Measurements from ENCODE around the gene RPL7L1.
"Not testable (repeated sequence)": the region's sequence is repeated elsewhere in the genome, so short reads cannot be mapped to it uniquely, and the experiment has no call there.

Gene RPL7L1

DNA sequence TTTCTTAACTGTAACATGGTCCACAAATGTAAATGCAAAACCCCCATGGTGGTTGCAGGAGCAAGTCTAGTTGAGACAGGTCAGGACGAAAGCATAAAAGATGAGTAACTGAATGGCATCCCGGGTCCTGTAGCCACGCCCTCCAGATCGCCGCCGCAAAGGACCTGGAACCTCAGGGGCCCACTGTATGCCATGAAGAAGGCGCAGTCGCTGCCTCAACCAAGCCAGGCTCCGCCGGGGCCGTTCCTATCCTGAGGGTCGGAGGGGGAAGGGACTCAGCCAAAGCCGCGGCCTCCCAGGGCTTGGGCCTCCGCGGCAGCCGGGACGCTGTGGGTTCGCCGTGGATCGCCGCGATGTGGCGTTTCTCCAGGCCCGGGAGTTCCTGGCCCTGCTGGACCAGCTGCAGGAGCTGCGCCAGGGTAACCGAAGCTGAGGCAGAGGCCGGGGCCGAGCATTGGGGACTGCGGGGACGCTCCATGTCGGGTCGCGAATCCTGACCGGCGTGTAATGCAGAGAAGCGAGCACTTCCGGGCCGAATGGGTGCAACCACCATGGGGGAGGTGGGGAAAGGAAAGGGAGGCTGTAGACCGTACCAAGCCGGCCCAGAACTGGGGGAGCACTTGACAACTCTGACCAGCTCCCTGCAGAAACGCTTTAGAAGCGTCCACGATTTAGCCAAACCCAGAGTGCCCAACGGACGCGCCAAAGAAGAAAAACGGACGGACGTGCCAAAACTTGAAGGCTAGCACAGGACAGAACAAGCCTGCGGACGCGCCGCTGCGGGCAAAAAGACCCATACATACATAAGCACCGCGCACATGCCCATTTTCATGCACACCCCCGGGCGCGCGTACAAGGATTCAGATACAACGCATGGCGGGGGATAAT lies 11.1 kb downstream of the RPL7L1 start:
- in situ Hi-C loops (cut with MboI; ENCODE audit: low sequenced_read_pairs): no loop called here

DNA sequence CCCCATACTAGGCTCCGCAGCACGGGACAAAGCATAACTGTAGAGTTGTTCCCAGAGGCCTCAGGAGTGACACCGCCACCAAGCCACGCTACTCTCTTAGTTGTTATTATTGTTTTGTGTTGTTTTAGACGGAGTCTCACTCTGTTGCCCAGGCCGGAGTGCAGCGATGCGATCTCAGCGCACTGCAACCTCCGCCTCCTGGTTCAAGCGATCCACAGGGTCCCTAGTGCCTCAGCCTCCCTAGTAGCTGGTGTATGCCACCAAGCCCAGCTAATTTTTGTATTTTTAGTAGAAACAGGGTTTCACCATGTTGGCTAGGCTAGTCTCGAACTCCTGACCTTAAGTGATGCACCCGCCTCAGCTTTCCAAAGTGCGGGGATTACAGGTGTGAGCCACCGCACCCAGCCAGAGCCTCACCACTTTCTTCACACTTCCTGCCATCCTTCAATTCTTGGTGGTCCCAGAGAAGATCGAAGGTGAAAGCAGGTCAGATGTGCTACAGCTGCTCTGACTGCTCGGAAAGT lies 11.8 kb downstream of the RPL7L1 start:
- in situ Hi-C loops (cut with MboI; ENCODE audit: low sequenced_read_pairs): no loop called here

GRCh38 chr6:42894041-42894828 lies 14.8 kb downstream of the RPL7L1 start:
- in situ Hi-C loops (cut with MboI; ENCODE audit: low sequenced_read_pairs): not testable (repeated sequence)

DNA sequence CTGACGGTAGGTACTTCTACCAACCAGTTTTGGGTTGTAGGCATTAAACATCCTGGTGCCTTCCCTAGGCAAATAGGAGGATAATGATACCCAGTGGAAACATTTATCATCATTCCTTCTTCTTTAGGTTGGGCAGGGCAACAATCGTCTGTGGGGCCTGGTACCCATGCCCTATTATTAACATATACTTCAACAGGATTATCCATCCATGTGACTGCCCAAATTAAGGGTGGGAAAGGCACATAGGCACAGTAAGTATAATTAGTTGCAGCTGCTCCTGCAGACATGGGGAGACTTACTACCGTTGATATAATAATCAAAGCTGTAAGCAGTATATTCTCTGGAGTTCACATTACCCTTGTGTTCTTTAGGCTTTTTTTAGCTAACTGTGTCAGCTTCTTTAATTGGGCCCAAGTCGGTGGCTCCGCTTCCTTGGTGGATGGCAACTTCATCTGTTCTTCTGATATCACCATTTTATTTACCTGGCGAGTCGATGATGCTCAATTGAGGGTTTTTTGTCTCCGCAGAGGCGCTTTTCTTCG lies 16.8 kb downstream of the RPL7L1 start:
- in situ Hi-C loops (cut with MboI; ENCODE audit: low sequenced_read_pairs): no loop called here

- in situ Hi-C loops (cut with MboI; ENCODE audit: low sequenced_read_pairs): no loop called here
Measured at GRCh38 chr6:42898891-42899361, 19.5 kb downstream of the RPL7L1 start.

DNA sequence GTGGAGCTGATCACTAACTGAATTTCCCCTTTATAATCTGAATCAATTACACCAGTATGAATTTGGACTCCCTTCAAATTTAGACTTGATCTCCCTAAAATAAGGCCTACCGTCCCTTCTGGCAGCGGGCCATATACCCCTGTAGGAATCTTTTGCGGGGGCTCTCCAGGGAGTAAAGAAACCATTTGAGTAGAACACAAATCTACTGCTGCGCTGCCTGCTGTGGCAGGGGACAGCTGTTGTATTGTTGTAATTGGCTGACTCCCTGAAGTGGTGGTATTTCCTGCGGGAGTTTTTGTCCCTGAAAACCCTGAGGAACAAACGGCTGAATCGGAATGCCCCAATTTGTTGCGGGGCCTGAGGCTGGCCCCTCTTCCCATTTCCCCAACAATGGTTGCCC lies 20.5 kb downstream of the RPL7L1 start:
- in situ Hi-C loops (cut with MboI; ENCODE audit: low sequenced_read_pairs): no loop called here

GRCh38 chr6:42901538-42901957 lies 22.1 kb downstream of the RPL7L1 start:
- in situ Hi-C loops (cut with MboI; ENCODE audit: low sequenced_read_pairs): no loop called here

DNA sequence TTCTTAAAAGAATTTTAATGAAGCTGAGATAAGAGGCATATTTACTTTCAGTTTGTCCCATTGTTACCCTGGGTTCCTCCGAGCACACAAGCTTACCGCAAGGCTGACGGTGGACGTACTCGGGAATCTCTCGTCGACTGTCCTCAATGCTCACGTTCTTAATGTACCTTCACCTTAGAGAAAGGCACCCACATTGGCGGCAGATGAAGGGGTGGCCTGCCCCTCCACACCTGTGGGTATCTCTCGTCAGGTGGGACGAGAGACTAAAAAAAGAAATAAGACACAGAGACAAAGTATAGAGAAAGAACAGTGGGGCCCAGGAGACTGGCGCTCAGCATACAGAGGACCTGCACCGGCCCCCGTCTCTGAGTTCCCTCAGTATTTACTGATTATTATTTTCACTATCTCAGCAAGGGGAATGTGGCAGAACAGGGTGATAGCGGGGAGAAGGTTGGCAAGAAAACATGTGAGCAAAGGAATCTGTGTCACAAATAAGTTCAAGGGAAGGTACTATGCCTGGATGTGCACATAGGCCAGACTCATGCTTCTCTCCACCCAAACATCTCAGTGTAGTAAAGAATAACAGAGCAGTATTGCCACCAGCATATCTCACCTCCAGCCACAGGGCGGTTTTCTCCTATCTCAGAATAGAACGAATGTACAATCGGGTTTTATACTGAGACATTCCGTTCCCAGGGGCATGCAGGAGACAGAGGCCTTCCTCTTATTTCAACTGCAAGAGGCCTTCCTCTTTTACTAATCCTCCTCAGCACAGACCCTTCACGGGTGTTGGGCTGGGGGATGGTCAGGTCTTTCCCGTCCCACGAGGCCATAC lies 23.2 kb downstream of the RPL7L1 start:
- in situ Hi-C loops (cut with MboI; ENCODE audit: low sequenced_read_pairs): not testable (repeated sequence)

DNA sequence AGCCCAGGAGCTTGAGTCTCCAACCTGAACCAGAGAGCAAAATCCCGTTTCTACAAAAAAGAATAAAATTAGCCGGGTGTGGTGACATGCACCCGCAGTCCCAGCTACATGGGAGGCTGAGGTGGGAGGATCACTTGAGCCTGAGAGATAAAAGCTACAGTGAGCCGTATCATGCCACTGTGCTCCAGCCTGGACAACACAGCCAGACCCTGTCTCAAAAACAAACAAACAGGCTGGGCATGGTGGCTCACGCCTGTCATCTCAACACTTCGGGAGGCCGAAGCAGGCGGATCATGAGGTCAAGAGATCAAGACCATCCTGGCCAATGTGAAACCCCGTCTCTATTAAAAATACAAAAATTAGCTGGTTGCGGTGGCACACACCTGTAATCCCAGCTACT lies 25.1 kb downstream of the RPL7L1 start:
- in situ Hi-C loops (cut with MboI; ENCODE audit: low sequenced_read_pairs): no loop called here

DNA sequence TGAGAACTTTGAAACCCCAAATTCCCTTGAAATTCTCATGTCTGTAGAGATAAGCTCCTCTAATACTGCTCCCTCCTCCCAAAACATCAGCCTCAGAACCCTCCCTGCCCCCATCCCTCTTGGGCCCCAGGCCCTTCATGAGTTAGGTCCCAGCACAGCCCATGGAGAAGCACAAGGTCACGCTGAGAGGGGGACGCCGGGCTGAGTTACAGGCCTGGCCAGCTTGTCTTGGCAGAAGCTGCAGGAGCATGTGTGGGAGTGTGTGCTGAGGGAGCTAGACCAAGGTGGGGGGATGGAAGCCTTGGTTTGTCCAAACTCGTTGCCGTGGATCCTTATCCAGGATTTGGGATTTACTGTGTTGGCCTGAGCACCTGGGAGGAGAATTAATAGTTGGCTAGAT lies 27.9 kb downstream of the RPL7L1 start:
- in situ Hi-C loops (cut with MboI; ENCODE audit: low sequenced_read_pairs): no loop called here

- in situ Hi-C loops (cut with MboI; ENCODE audit: low sequenced_read_pairs): no loop called here
Measured at GRCh38 chr6:42909835-42910234, 30.4 kb downstream of the RPL7L1 start.

GRCh38 chr6:42911171-42912021 lies 32.0 kb downstream of the RPL7L1 start:
- in situ Hi-C loops (cut with MboI; ENCODE audit: low sequenced_read_pairs): no loop called here

DNA sequence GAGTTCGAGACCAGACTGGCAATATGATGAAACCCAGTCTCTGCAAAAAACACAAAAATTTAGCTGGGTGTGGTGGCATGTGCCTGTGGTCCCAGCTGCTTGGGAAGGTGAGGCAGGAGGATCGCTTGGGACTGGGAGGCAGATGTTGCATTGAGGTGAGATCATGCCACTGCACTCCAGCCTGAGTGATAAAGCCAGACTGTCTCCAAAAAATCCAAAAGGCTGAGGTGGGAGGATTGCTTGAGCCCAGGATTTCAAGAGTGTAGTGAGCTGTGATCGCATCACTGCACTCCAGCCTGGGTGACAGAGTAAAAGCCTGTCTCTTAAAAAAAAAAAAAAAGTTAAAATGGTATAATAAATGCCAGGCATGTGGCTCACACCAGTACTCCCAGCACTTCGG lies 35.1 kb downstream of the RPL7L1 start:
- in situ Hi-C loops (cut with MboI; ENCODE audit: low sequenced_read_pairs): no loop called here

DNA sequence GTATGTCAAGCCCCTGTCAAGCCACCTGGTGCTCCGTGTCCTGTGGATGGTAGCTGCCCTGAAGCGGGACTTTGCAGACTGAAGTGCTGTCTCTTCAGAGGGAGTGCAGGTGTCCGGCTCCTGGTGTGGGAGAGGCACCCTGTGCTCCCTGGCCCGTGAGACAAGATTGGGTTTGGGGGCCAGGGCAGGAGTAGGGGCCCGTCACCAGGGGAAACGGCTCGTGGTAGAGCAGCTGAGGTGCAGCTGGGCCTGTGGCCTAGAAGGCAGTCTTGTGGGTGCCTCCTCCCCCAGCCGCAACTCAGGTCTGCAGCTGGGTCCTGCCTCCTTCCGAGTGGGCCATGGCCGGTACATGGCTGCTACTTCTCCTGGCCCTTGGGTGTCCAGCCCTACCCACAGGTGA lies 36.3 kb downstream of the RPL7L1 start, which contains the start of gene PTCRA:
Gene PTCRA, plus strand, starts transcription at position 322 of the 400 bp plus-strand sequence. Its CDS starts 17 bp downstream, at position 339.
- in situ Hi-C loops (cut with MboI; ENCODE audit: low sequenced_read_pairs): no loop called here

DNA sequence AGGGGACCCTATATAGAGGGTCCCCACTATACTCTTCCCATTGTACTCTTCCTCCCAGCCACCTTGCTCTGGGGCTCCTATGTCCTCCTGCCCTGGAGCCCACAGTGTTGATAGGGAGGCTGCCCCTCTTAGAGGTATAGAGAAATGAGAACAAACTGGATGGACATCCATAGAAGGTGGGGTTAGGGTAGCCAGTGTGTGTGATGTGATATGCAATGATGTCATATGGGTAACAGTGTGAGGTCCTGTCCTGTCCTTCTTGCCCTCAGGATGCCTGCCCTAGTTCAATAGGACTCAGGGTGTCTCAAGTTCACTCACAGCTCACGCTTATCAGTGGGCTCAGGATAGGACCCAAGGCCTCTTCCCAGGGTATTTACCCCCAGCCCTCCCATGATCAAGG lies 36.9 kb downstream of the RPL7L1 start:
- in situ Hi-C loops (cut with MboI; ENCODE audit: low sequenced_read_pairs): no loop called here

DNA sequence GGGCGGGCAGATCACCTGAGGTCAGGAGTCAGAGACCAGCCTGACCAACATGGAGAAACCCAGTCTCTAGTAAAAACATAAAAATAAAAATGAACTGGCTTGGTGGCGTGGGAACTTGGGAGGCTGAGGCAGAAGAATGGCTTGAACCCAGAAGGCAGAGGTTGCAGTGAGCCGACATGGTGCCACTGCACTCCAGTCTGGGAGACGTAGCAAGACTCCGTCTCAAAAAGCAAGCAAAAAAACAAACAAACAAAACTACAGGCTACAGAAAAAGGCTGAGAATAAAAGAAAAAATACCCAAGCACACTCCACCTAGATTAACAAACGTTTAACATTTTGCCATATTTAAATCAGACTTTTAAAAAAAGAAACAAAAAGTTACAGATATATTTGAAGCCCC lies 42.4 kb downstream of the RPL7L1 start:
- in situ Hi-C loops (cut with MboI; ENCODE audit: low sequenced_read_pairs): no loop called here

- in situ Hi-C loops (cut with MboI; ENCODE audit: low sequenced_read_pairs): no loop called here
Measured at GRCh38 chr6:42923666-42924065, 44.2 kb downstream of the RPL7L1 start.

DNA sequence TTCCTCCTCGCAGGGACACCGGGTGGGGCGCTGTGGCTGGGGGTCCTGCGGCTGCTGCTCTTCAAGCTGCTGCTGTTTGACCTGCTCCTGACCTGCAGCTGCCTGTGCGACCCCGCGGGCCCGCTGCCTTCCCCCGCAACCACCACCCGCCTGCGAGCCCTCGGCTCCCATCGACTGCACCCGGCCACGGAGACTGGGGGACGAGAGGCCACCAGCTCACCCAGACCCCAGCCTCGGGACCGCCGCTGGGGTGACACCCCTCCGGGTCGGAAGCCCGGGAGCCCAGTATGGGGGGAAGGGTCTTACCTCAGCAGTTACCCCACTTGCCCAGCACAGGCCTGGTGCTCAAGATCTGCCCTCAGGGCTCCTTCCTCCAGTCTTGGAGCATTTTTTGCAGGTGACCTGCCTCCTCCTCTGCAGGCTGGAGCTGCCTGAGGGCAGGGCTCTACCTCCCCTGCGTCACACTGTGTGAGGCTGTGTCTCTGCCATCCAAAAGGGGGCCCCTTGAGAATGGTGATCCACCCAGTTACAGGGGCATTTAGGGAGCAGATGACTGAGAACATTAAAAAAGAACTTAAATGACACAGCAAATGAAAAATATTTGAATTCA lies 45.9 kb downstream of the RPL7L1 start:
- in situ Hi-C loops (cut with MboI; ENCODE audit: low sequenced_read_pairs): no loop called here
